HG02938 (cell line): Measurements from ENCODE around the gene PLEK2.
A peak's percentile ranks its signal among the peaks of the same experiment; 100 is the strongest.
"Not testable (repeated sequence)": the region's sequence is repeated elsewhere in the genome, so short reads cannot be mapped to it uniquely, and the experiment has no call there.

Source experiments
- ATAC-seq: cut with Tn5 transposase; IDR thresholded peaks from one replicate; pipeline ENCODE4 v1.9.1; 2021; ENCODE audit warnings: mild to moderate bottlenecking, moderate library complexity; ENCODE audit not compliant: unreplicated experiment

Gene PLEK2

GRCh38 chr14:67365476-67365875, 46.5 kb downstream of the PLEK2 start:
- no peak for ATAC-seq

GRCh38 chr14:67360470-67361206, 51.3 kb downstream of the PLEK2 start:
- peak; percentile 16 for ATAC-seq

GRCh38 chr14:67359775-67360469, 52.0 kb downstream of the PLEK2 start, which contains the start of the genes ATP6V1D and EIF2S1:
ATP6V1D (minus strand) TSS chr14:67359804; CDS start chr14:67359698, 106 bp downstream.
EIF2S1 (plus strand) TSS chr14:67360328; CDS start chr14:67364768, 4,440 bp downstream.
- ATAC-seq: peak; percentile 93

DNA sequence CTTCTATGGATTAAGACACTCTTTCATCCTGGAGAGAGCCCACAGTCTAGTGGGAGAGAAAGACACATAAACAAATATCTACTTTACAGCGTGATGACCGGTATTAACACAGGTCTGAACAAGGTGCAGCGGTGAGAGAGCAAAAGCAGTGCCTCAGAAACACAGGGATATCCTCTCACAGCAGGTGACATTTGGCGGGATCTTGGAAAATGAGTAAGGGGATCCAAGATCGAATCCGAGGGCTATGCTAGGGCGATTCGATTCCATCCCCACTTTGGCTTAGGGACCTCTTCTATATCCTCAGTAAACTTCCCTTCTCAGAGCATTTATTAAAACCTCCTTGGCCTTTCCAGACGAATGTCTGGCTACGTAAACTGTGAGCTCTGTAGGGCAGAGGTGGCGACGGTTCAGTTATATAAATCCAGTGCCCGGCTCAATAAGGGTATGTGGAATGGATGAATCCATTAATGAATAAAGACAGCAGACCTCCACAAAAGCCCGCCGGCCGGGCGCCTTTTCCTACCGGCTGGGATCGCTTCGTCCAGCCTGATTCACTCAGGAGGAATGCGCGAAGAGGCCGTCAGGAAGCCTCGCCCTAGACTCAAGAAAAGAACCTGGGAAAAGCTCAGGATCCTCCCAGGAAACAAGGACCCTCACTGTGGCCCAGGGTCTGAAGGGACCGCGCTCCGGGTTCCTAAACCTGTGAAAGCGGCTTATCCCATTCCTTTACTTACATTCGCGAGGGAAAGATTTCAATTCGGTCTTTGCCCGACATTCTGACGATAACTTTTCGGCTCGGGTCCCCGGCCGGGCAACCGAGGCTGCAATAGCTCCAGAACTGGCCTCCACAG, 52.8 kb downstream of the PLEK2 start:
- no peak for ATAC-seq

GRCh38 chr14:67357969-67358354, 54.0 kb downstream of the PLEK2 start:
- no peak for ATAC-seq

GRCh38 chr14:67357186-67357968, 54.6 kb downstream of the PLEK2 start:
- no peak for ATAC-seq

DNA sequence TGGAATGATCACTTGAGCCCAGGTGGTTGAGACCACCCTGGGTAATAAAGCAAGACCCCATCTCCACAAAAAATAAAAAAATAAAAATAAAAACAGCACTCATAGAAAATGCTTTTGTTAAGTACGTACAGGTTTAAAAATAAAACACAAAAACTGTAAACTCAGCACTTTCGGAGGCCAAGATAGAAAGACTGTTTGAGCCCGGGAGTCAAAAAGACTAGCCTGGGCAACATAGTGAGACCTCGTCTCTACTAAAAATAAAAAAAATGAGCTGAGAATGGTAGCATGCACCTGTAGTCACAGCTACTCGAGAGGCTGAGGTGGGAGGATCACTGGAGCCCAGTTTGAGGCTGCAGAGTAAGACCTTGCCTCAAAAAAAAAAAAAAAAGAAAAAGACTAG, 59.9 kb downstream of the PLEK2 start:
- ATAC-seq: no peak

DNA sequence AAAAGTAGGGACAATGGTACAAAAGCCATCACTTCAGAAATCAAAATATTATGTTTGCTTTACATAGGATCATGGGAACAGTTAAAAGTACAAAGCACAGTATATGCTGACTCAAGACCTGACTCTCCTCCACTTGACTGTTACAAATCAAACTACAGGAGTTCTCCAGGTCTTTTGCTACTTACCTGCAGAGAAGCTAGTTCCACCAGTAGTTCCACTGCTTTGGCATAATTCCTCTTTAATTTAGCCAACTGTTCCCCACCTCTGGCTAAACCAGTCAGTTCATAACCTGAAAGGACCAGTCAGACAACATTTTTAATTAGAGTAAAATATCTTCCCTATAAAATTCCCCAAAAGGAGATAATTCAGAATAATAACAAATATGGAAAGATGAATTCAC, 66.4 kb downstream of the PLEK2 start:
- no peak for ATAC-seq

DNA sequence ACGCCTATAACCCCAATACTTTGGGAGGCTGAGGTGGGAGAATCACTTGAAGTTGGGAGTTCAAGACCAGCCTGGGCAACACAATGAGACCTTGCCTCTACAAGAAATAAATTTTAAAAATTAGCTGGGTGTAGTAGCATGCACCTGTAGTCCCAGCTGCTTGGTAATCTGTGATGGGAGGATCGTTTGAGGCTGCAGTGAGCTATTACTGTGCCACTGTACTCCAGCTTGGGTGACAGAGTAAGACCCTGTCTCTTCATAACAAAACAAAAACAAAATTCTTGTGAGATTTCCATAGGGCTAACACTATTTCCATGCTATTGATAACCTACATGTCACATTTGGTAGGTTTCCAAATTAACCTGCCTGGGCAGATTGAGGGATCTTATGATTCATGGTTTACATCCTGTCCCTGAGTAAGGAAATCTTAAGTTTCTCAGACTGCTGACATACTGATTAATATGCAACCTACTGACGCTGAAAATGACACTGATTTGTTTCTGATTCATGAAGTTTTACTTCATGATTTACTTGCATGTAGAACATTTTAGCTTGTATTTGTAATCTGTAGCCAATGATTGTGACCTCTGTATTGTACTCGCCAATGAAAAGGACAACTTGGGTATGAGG, 68.2 kb downstream of the PLEK2 start:
- ATAC-seq: no peak

DNA sequence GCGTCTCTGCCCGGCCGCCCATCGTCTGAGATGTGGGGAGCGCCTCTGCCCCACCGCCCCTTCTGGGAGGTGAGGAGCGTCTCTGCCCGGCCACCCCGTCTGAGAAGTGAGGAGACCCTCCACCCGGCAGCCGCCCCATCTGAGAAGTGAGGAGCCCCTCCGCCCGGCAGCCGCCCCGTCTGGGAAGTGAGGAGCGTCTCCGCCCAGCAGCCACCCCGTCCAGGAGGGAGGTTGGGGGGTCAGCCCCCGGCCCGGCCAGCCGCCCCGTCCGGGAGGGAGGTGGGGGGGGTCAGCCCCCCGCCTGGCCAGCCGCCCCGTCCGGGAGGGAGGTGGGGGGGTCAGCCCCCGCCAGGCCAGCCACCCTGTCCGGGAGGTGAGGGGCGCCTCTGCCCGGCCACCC, 70.7 kb downstream of the PLEK2 start:
- ATAC-seq: not testable (repeated sequence)
